Ramos (cell line): ENCODE data around the gene CMBL.
"Not testable (repeated sequence)": the region's sequence is repeated elsewhere in the genome, so short reads cannot be mapped to it uniquely, and the experiment has no call there.

Experiments used
- in situ Hi-C: fragments of 300-500 bp; cut with MboI; formaldehyde crosslinking; loops from one replicate; pipeline ENCODE4 v1.14.3; 2022; ENCODE audit warnings: low sequenced_read_pairs; ENCODE audit not compliant: unreplicated experiment

The CMBL gene

DNA sequence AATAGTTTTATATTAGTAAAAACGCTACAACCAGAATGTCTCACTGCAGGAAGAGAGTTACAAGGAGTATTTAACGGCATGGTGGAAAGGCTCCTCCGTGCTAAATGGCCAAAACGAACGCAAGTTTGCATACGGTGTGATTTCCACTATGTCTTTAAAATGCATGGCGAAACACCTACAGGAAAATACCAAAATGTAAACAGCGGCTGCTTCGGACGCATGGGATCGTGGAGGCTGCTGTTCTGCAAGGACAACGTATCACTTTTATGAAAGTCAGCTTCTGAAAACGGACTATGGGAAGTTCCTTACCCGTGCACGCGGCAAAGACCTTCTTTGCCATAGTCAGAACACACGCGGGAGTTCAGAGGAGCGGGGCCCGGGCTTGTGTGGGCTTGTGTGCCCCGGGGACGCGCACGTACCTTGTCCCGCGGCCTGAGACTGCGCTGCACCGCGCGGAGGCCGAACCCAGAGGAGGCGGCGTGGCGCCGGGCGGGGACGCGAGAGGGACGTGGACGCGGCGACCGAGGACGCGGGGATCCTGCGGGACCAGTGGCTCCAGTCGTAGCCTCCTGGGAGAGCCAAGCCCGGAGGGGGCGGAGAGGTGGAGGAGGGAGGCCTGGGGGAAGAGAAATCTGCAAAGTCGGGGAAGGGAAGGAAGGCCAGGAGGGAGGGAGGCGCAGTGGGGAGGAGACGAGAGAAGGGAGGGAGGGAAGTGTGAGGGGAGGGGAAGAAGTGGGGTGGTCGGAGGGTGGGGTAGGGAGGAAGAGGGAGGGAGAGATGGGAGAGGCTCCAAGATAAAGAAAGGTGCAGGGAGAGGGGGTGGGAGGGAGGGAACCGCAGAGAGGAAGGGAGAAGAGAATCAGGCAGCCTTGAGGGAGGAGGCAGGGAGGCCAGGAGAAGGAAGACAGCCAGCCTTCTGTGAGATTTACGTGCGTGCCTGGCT is at the start of gene CMBL:
Gene CMBL (minus strand): TSS at position 697 of the 943 bp plus-strand sequence. CDS start 17,140 bp downstream, outside the sequence.
- in situ Hi-C loops = no loop called here

DNA sequence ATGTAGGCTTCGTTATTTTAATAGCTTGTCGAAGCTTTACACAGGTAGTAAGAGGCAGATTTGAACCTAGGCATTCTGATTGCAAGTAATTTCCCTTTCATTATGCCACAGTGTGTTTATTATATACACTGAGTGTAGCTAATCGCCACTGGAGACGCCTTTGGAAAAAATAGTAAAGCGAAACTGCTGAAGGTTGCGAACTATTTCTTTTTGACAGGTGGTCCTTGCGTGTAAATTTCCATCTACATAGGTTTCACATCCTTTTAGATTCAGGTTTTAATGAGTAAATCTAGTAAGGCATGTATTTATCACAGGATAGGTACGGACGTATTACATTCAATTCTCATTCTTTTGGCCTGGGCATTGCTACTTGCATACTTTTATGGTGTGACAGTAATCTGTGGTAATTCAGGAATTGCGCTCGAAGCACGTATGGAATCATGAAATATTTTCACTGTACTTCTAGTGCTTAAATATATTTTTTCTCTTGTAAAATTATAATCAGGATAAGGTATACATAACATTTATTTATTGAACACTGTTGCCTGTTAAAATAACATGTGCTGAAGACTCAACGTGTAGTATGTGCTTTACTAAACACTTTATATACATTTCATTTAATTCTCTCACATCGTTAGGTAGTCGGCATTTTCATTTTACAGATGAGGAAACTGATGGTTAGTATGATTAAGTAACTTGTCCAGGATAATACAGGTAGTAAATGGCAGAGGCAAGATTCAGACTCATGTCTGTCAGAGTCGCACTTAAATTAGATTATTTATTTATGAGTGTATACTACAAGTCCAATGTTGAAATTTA is 47.6 kb upstream of the CMBL start:
- in situ Hi-C loops = no loop called here

DNA sequence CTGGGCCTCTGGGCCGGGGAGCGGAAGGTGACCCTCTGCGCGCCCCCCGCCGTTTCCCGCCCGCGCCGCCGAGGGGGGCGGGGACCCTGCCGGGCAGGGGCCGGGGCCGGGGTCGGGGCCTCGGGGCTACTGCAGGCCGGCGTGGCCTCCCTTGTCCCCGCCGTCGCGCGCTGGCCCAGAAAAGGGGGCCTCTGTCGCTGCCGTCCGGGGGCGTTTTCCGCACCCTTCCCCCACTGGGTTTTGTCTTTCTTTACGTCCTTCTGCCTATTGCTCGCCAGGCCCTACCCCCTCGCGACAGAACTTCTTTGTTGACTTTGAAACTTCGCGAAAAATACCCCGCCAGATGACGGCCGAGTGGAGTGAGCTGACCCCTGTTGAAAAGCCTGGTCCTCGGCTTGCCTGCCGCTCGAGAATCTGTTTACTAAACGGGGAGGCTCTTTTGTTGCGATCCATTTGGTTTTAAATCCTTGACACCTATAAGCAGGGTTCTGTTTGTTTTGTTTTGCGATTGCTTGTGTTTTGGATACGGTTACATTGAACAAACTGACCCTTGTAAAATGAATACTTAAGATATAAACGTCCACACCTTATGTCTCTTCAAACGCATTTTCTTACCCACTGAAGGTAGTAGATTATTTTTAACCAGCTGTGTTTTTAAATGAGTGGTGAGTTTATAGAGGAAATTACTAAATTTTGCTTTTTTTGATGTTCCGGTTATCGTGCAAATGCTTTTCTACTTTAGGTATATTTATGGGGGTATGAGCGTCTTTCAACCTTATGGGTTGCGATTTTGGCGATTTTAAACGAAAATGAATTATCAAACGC is 46.6 kb upstream of the CMBL start:
- in situ Hi-C loops = no loop called here

DNA sequence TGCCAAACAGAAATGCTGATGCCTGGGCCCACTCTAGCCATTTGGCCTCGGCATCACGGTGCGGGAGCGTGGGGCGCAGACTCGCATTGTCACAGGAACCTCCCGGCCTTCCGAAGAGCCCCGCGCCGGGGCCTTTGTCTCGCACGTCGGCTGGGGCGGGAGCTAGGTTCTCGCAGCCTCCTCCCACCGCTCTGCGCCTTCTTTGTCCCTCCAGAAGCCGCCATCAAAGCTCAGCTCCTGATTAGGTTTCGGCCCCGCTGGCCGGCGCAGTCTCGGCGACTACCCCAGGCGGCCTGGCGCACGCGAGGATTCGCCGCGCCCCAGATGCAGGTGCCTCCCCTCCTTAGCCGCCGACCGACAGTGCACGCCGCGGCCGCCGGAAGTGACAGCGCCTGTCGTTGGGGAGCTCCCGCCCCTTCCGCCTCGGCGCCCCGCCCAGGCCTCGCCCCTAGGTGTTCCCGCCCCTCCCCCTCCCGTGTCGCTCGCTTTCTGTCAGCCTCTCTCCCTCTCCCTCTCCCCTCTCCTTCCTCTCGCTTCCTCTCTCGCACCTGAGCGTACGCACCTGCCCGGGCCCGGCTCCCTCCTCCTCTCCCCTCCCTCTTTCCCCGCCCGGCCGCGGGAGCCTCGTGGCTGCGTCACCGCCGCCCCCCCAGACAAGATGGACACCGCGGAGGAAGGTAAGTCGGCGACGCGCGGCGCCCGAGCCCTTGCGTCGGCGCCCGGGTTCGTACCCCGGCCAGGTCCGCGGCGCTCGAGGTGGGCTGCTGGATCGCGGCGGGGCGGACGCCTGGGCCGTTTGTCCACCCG is 45.7 kb upstream of the CMBL start, which contains the start of gene MARCHF6:
Gene MARCHF6 (plus strand): TSS at position 455 of the 807 bp plus-strand sequence. CDS start 204 bp downstream, at position 659.
- in situ Hi-C loops = no loop called here

DNA sequence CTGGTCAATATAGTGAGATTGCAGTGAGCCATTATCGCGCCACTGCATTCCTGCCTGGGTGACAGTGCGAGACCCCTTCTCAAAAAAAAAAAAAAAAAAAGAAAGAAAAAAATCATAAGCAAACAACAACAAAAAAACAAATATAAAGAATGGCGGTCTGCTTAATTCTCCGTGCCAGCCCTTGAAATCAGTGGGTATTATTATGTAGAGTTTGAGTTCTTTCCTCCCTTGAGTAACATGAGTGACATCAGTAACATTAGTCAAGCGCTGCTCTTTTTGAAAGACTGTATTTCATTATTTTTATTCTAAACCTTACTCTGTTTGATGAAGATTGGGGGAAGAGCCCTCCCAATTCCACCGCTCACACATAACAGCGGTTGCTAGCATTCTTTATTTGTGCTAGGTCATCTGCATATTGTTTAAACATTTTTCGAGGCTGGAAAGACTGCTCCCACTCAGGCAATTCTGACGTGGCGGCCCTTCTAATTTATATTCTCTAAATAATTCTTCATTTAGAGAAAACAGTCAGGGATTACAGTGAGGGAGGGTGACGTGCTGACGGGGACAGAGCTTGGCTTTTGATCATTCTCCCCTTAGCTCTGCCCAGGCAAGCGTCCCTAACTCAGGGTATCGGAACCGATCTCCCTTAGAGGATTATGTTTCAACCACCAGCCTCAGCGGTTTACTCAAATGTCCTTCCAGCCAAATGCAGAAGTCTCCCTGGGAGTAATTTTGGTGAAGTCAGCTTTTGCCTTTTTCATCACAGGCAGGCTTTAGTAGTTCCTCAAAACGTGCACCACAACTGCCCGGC is 44.9 kb upstream of the CMBL start:
- in situ Hi-C loops = no loop called here

DNA sequence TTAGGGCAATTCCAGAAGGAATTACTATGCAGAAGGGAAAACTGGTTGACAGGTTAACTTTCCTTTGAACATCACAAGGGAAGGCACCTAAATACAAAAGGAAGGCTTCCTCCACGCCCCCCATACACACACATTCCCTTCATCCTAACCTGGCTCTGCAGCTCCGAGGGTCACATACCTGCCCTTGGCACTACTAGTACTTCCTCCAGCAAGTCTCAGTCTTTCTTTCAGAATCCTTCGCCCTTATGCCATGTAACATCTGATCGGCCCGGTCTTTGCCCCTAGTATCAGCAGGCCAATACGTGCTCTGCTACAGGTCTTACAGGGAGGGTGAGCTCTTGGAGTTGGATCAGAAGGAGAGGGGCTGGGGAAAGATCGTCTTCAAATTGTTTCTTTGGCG is 44.2 kb upstream of the CMBL start:
- in situ Hi-C loops = no loop called here

DNA sequence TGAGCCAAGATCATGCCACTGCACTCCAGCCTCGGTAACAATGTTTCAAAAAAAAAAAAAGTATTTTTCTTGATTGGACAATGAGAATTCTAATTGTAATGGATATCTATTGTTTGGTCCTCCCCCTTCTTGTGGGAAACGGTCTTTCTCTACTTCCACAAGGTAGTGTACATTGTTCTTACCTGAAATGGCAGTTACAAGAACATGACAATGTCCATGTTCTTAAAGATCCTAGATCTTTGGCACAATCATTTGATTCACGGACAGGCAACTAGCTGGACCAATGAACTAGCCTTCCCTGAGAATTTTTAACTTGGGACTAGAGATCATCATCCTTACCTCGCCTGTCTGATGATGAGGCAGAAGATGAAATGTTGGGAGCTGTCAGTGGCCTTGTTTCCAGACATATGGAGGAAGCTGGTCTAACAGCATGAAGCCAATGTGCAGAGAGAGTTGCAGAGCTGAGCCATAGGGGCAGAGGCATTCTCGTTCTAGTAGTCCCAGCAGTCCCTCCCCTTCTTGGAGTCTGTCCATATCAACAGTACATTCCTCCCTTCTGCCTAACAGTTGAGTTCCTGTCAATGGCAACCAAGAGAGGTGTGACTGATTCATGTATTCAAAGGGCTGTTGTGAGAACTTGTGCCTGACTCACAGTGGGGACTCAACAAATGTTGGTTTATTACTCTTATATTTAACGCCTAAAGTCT is 43.6 kb upstream of the CMBL start:
- in situ Hi-C loops = no loop called here

DNA sequence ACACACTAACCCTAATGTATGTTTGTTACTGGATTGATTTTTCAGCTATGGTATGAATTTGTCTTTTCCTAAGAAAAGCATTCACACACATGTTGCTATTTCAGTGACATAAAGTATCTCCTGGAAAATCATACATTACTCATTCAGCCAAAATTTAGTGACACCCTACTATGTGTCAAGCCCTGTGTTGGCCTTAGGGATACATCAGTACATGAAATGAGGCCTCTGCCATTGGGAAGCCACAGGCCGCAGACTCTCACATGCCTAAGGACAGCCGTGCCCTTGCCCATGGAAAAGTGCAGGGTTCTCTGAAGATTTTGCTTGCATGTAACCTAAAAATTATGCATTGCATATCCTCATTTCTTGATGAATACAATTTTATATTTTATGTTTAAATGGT is 40.6 kb upstream of the CMBL start:
- in situ Hi-C loops = no loop called here

DNA sequence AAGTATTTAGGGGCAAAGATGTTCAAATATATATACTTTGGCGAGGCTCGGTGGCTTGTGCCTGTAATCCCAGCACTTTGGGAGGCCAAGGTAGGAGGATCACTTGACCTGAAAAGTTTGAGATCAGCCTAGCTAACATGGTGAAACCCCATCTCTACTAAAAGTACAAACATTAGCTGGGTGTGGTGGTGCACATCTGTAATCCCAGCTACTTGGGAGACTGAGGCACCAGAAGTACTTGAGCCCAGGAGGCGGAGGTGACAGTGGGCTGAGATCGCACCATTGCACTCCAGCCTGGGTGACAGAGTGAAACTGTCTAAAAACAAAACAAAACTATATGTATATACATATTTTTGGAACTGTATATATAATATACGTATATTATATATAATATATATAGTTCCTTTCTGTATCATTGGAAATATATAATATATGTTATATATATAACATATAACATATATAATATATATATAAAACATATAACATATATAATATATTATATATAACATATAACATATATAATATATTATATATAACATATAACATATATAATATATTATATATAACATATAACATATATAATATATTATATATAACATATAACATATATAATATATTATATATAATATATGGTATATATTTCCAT is 36.9 kb upstream of the CMBL start:
- in situ Hi-C loops = not testable (repeated sequence)

DNA sequence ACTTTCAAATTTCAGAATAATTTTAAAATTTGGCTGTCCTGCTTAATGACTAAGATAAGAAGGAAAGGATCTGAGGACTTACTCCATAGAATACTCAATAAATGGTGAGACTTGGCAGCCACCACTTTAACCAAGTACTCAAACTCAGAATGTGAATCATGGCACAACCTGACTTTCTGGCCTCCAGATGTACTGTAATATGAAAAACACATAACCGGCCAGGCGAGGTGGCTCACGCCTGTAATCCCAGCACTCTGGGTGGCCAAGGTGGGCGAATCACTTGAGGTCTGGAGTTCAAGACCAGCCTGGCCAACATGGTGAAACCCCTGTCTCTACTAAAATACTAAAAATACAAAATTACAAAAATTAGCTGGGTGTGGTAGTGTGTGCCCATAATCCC is 35.8 kb upstream of the CMBL start:
- in situ Hi-C loops = no loop called here

DNA sequence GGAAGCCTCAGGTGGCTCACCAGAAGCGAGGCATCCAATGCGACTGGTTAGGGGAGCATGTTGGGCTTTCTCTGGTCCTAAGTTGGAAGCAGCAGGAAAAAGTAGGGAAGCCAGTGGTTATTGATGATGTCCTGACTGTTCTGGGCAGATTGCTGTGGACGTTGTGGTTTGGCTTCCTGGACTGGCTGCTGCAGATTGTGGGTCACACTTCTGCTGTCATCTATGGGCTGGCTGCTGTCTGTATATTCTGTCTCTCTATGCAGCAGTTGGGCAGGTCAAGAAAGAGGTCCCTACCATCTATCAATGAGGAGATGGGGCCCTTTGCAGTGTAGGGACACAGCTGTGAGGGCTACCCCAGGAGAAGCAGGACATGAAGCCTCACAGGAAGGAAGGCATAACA is 32.3 kb upstream of the CMBL start:
- in situ Hi-C loops = no loop called here

DNA sequence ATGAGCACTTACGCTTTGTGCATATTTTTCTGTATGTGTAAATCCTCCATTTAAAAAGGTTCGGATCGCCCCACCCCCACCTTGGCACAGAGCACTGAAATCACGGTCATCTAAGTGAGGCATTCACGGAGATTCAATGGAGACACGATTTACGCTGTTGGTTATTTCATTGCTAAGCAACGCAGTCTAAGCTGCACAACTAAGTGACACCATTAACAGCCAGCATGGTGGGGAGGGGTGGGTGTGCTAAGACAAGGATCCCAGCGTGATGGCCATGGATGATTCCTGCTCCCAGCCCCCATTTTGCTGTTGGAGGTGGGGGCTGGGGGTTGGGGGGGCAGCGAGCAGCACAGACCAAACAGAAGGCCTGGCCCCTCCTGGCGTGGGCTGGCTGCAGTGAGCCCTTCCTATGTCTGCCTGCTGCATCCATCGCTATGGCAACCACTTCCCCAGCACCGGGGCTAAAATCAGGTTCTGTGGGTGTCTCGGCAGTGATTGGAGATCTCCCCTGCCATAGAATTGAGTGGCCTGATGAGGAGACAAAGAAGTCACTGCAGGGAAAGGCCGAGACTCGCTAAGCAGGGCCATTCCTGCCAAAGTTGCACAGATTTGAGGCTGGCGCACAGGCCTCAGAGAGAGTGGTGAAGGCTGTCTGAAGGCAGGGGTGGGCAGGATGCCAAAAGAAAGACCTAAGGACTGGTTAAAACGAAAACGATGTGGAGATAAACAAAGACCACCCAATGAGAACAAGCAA is 31.5 kb upstream of the CMBL start:
- in situ Hi-C loops = no loop called here

DNA sequence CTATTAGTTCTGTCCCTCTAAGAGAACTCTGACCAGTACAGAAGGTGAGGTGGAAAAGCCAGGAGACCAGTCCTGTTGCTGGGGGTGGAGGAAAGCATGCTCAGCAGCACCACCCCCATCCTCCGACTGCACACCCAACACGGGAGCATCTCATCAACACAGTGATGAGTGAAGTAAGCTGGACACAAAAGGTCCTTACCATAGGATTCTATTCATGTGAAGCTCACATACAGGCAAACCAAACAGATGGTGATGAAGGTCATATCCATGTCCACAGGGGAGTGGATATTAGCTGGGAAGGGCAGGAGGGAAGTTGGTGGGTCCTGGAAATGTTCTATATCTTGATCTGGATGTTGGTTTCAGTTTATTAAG is 31.0 kb upstream of the CMBL start:
- in situ Hi-C loops = no loop called here

DNA sequence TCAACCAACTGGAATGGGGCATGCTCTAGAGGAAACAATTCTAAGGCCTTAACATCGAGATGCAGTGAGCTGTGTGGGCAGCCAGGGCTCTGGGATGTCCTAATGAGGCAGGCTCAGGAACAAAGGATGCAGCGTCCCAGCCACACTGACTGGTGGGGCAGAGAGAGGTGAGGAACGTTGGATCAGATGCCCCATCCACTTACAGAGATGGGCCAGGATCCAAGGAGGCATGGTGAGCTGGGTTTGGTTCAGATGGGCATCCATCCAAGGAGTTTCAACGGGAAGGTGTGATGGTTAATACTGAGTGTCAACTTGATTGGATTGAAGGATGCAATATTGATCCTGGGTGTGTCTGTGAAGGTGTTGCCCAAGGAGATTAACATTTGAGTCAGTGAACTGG is 30.3 kb upstream of the CMBL start:
- in situ Hi-C loops = no loop called here

DNA sequence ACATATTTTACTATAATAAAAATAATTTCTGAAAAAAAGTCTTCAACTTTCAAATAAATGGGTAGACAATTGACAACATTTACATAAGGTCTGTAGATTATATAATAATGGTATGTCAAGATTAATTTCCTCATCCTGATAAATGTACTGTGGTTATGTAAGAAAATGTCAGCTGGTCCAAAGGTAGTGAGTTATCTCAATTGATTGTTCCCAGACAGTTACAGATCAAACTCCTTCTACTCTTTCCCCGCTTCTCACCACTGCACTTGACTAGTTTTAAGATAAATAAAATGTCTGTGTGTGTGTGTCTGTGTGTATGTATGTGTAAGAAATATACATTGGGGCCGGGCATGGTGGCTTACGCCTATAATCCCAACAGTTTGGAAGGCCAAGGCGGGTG is 29.4 kb upstream of the CMBL start:
- in situ Hi-C loops = no loop called here

DNA sequence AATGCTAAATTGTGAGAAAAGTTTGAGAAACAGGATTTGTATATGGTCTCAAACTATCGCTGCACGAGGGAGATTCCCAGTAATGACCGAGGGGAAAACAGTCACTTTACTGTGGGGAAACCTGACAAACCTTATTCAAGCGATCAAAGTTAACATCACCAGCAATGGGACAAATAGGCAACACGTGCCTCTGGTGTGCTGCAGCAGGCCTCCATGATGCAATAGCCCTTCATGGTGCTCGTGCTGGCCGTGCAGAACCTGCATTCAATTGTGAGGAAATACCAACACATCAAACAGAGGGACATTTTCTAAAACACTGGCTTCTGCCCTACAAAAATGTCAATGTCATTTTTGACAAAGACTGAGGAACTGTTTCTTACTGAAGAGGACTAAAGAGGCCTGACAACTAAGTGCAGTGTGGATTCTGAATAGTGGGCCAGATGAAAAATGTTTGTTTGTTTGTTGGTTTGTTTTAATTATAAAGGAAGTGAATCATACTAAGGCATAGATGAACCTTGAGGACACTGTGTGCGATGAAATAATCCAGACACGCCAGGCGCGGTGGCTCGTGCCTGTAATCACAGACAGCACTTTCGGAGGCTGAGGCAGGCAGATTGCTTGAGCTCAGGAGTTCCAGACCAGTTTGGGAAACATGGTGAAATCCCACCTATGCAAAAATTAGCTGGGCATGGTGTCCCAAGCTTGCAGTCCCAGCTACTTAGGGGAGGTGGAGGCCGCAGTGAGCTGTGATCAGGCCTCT is 28.2 kb upstream of the CMBL start:
- in situ Hi-C loops = no loop called here
